Vagina (tissue), 2 donors: Measurements from ENCODE around the gene CBX6.

Experiments
- CTCF ChIP-seq, 3 experiments: fragments of 450-650 bp in 2 of 3; fragments of 200-600 bp in 1 of 3; sonication (generic) in 1 of 3; IDR thresholded peaks; one replicate each; pipeline ENCODE4 v1.5.1; 2017 to 2019; ENCODE audit warnings: antibody characterized with exemption in 3 of 3, mild to moderate bottlenecking in 2 of 3, moderate library complexity in 2 of 3
- POLR2A ChIP-seq, 2 donors: fragments of 450-650 bp; IDR thresholded peaks; one replicate each; pipeline ENCODE4 v1.6.1; 2017; ENCODE audit warnings: antibody characterized with exemption in 2 of 2, mild to moderate bottlenecking in 2 of 2, moderate library complexity in 2 of 2
- POLR2AphosphoS5 ChIP-seq, 2 donors: sonication (generic); formaldehyde crosslinking; IDR thresholded peaks; one replicate each; pipeline ENCODE4 v1.9.0; 2017; ENCODE audit warnings: antibody characterized with exemption in 2 of 2, mild to moderate bottlenecking in 2 of 2, low read depth in 1 of 2; ENCODE audit not compliant: insufficient read depth in 1 of 2

GRCh38 chr22:38826386-38826785 lies 45.6 kb downstream of the CBX6 start:
- no peak for TF ChIP-seq CTCF (IDR thresholded peaks at IDR 0.05)
- no peak for TF ChIP-seq POLR2A (IDR thresholded peaks at IDR 0.05)
- TF ChIP-seq POLR2AphosphoS5 (IDR thresholded peaks at IDR 0.05; ENCODE audit: insufficient read depth in 1 of 2, low read depth in 1 of 2): no peak
